Mononuclear cell (primary cell): Measurements from ENCODE around the gene CUL1. TPM values are rescaled to one million over a fixed set of nuclear protein-coding genes. Genes with fewer than 3 reads are reported as not detected.

ENCODE experiments used
- H3K27me3 ChIP-seq: 2 replicates; pipeline ENCODE4 v1.6.0; 2011; ENCODE audit warnings: low read length, control low read depth; ENCODE audit not compliant: insufficient read depth
- H3K4me1 ChIP-seq: 2 replicates; pipeline ENCODE4 v1.5.1; 2011; ENCODE audit warnings: mild to moderate bottlenecking, low read length, control low read depth; ENCODE audit not compliant: insufficient read depth
- H3K4me3 ChIP-seq: 2 replicates; pipeline ENCODE4 v1.5.1; 2011; ENCODE audit warnings: mild to moderate bottlenecking, low read length, moderate library complexity
- H3K9me3 ChIP-seq: 2 replicates; pipeline ENCODE4 v1.5.1; 2011; ENCODE audit warnings: low read depth, mild to moderate bottlenecking, control low read depth, low read length
- total RNA-seq: library from RNA; depleted of rRNA; stranded (reverse); fragments of >200 nt; gene quantifications from one replicate; pipeline ENCODE4 v1.2.3, GENCODE V29; 2012

Gene CUL1
- total RNA-seq, 1 donor, result 35.1 TPM

DNA sequence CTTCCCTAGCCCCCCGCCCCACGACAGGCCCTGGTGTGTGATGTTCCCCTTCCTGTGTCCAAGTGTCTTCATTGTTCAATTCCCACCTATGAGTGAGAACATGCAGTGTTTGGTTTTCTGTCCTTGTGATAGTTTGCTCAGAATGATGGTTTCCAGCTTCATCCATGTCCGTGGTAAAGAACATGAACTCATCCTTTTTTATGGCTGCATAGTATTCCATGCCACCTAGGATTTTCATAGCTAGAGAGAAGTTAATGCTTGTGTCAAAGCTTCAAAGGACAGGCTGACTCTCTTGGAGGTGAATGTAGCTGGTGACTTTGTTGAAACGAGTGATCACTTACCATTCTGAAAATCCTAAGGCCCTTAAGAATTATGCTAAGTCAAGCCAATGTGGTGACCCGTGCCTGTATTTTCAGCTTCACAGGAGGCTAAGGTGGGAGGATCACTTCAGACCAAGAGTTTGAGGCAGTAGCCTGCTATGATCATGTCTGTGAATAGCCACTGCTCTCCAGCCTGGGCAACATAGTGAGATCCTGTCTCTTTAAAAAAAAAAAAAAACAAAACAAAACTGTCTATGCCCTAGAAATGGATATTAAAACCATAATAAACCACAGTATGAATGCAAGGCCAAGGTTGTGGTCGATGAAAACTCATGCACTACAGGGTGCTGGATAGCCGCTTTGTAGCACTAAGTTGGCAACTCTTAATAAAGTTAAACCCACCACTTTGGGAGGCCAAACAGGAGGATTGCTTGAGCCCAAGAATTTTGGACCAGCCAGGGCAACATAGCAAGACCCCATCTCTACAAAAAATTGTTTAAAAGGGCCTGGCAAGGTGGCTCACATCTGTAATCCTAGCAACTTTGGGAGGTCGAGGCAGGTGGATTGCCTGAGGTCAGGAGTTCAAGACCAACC is 52.0 kb downstream of the CUL1 start:
- H3K9me3 ChIP-seq, result no peaks in the 10 kb centered on the region
- no peaks in the 10 kb centered on the region for H3K4me1 ChIP-seq
- H3K27me3 ChIP-seq, result no peaks in the 10 kb centered on the region
- no peak overlapping the region for H3K4me3 ChIP-seq

GRCh38 chr7:148753224-148753623 is 54.5 kb downstream of the CUL1 start:
- Histone ChIP-seq H3K4me1 (no peaks in the 10 kb centered on the region), H3K27me3 (no peaks in the 10 kb centered on the region), H3K9me3 (no peaks in the 10 kb centered on the region), H3K4me3 (no peak overlapping the region)

DNA sequence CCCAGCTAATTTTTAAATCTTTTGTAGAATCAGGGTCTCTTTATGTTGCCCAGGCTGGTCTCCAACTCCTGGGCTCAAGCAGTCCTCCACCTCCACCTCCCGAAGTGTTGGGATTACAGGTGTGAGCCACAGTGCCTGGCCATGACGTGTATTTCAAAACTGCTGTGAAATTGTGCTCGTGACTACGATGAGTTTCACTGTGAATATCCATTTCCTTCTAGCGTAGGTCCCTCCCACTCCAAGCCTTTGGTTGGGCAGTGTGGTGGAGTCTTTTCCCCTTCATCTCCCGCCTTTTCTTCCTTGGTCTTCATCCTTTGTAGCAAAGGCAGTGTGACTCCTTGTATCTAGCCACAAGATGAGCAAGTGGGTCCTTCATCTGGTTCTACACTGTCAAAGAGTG is 56.2 kb downstream of the CUL1 start:
- Histone ChIP-seq H3K4me3 (no peak overlapping the region), H3K27me3 (no peaks in the 10 kb centered on the region), H3K9me3 (no peaks in the 10 kb centered on the region), H3K4me1 (no peaks in the 10 kb centered on the region)

DNA sequence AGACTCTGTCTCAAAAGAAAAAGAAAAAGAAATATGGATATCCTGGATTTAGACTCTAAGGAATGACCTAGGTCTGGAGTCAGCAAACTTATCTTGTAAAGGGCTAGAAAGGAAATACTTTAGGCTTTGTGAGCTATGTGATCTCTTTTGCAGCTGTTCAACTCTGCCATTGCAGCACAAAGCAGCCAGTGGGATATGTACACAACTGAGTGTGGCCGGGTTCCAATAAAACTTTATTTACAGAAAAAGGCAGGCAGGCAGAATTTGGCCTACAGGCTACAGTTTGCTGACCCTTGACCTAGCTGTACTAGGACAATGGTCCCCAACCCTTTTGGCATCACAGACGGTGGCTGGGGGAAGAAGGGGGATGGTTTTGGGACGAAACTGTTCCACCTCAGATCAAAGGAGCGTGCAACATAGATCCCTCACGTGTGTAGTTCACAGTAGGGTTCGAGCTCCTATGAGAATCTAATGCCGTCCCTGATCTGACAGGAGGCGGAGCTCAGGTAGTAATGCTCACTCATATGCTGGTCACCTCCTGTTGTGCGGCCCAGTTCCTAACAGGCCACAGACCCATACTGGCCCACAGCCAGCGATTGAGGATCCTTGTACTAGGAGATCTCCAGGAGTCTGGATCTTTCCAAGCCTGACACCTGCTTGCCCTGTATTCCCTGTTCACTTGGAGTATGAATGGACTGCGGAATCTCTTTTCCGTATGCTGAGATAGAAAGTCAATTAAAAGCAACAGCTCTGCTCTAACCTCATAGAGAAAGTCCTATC is 63.0 kb downstream of the CUL1 start:
- no peak overlapping the region for H3K4me3 ChIP-seq
- no peaks in the 10 kb centered on the region for H3K4me1 ChIP-seq
- no peaks in the 10 kb centered on the region for H3K9me3 ChIP-seq
- no peaks in the 10 kb centered on the region for H3K27me3 ChIP-seq

DNA sequence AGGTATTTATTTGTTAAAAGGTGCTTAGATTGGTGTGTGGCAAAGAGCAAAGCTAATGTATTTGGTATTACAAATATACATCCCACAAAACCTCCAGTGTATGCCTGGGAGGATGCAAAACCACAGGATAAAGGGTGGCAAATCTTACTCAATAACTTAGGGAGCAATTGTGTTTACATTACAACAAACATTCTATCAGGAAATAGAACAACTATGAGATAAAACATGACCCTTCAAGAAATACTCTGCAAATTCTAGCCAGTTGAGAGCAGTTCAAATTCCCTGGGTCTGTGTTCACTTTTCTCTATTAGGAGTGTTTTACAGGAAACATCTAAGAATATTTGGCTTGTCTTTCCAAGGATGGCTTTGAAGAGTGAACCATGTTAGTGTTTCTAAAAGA is 64.9 kb downstream of the CUL1 start:
- no peaks in the 10 kb centered on the region for H3K9me3 ChIP-seq
- no peaks in the 10 kb centered on the region for H3K27me3 ChIP-seq
- H3K4me3 ChIP-seq, result no peak overlapping the region
- no peaks in the 10 kb centered on the region for H3K4me1 ChIP-seq

GRCh38 chr7:148770004-148770403 is 71.3 kb downstream of the CUL1 start:
- Histone ChIP-seq H3K4me1 (peaks cover 5% of the 10 kb centered on the region), H3K4me3 (no peak overlapping the region), H3K27me3 (no peaks in the 10 kb centered on the region), H3K9me3 (no peaks in the 10 kb centered on the region)

GRCh38 chr7:148772297-148773089 is 73.8 kb downstream of the CUL1 start:
- Histone ChIP-seq H3K4me1 (peaks cover 5% of the 10 kb centered on the region), H3K27me3 (no peaks in the 10 kb centered on the region), H3K9me3 (no peaks in the 10 kb centered on the region), H3K4me3 (no peak overlapping the region)

- H3K4me3 ChIP-seq, result no peak overlapping the region
- H3K4me1 ChIP-seq, result peaks cover 5% of the 10 kb centered on the region
- no peaks in the 10 kb centered on the region for H3K27me3 ChIP-seq
- no peaks in the 10 kb centered on the region for H3K9me3 ChIP-seq
These were observed 74.6 kb downstream of the CUL1 start for GRCh38 chr7:148773334-148773733.

GRCh38 chr7:148774471-148774870 is 75.8 kb downstream of the CUL1 start:
- no peaks in the 10 kb centered on the region for H3K27me3 ChIP-seq
- no peak overlapping the region for H3K4me3 ChIP-seq
- H3K9me3 ChIP-seq, result no peaks in the 10 kb centered on the region
- H3K4me1 ChIP-seq, result peaks cover 5% of the 10 kb centered on the region

GRCh38 chr7:148782757-148783456 is 84.2 kb downstream of the CUL1 start:
- Histone ChIP-seq H3K4me3 (no peak overlapping the region), H3K4me1 (no peaks in the 10 kb centered on the region), H3K9me3 (no peaks in the 10 kb centered on the region), H3K27me3 (no peaks in the 10 kb centered on the region)

GRCh38 chr7:148783801-148784527 is 85.3 kb downstream of the CUL1 start:
- Histone ChIP-seq H3K4me1 (no peaks in the 10 kb centered on the region), H3K27me3 (no peaks in the 10 kb centered on the region), H3K4me3 (no peak overlapping the region), H3K9me3 (no peaks in the 10 kb centered on the region)

DNA sequence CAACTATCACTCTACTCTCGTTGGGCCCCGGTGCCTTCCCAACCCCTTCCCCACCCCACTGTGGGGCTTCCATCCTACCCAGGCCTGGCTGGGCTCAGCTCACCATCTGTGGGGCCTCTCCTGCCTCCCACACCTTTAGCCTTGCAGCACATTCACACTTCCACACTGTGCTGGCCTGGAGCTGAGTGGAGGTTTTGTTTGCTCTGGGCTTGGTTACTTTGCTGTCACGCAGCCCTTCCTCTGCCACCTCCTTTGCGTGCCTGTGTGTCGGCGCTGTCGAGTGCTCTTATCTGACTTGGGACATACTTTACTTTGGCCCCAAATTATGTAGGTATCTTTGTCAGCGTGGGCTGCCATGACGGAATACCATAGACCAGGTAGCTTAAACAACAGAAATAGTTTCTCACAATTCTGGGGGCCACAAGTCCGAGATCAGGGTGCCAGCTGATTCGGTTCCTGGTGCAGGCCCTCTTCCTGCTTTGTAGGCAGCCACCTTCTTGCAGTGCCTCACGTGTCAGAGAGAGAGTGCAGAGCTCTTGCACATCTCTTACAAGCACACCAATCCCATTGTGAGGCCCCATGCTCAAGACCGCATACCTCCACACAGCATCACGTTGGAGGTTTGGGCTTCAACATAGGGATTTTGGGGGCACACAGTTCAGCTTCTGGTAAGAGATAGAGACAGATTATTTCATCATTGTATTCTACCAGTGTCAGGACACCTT is 89.0 kb downstream of the CUL1 start:
- Histone ChIP-seq H3K4me3 (no peak overlapping the region), H3K27me3 (no peaks in the 10 kb centered on the region), H3K9me3 (no peaks in the 10 kb centered on the region), H3K4me1 (no peaks in the 10 kb centered on the region)

- no peaks in the 10 kb centered on the region for H3K27me3 ChIP-seq
- no peaks in the 10 kb centered on the region for H3K9me3 ChIP-seq
- no peaks in the 10 kb centered on the region for H3K4me1 ChIP-seq
- no peak overlapping the region for H3K4me3 ChIP-seq
These were observed 90.5 kb downstream of the CUL1 start for GRCh38 chr7:148789220-148789619.
